SK-N-SH treated with all-trans-retinoic acid at 6 μM for 48 hours (cell line): ENCODE measurements around the gene TMEM131.

Experiments used
- ARNTL ChIP-seq: fragments of 450-650 bp; formaldehyde crosslinking; IDR thresholded peaks from 2 replicates; pipeline ENCODE4 v1.5.0; 2020; ENCODE audit warnings: low read depth, mild to moderate bottlenecking, moderate library complexity, borderline replicate concordance
- ESRRG ChIP-seq: fragments of 250-450 bp; sonication (Bioruptor Pico); IDR thresholded peaks from 2 replicates; pipeline ENCODE4 v1.6.1; 2021; ENCODE audit warnings: mild to moderate bottlenecking
- ISL1 ChIP-seq: fragments of 250-450 bp; sonication (Bioruptor Pico); IDR thresholded peaks from 2 replicates; pipeline ENCODE4 v2.1.2; 2022; ENCODE audit warnings: mild to moderate bottlenecking, moderate library complexity
- PPARA ChIP-seq: fragments of 250-450 bp; sonication (Bioruptor Pico); IDR thresholded peaks from 2 replicates; pipeline ENCODE4 v1.5.0; 2020; ENCODE audit warnings: mild to moderate bottlenecking, borderline replicate concordance
- RARB ChIP-seq: fragments of 250-450 bp; sonication (Bioruptor Pico); IDR thresholded peaks from 2 replicates; pipeline ENCODE4 v1.8.0; 2021; ENCODE audit warnings: mild to moderate bottlenecking, moderate library complexity
- SNAI2 ChIP-seq: fragments of 250-450 bp; sonication (Bioruptor Pico); IDR thresholded peaks from 2 replicates; pipeline ENCODE4 v1.5.0; 2020; ENCODE audit warnings: mild to moderate bottlenecking, moderate library complexity
- ZC3H10 ChIP-seq: fragments of 250-450 bp; sonication (Bioruptor Pico); IDR thresholded peaks from 2 replicates; pipeline ENCODE4 v1.5.1; 2021; ENCODE audit warnings: mild to moderate bottlenecking, moderate library complexity
- TF ChIP-seq, protein P1 (sequence below): fragments of 250-450 bp; sonication (Bioruptor Pico); IDR thresholded peaks from 2 replicates; pipeline ENCODE4 v1.5.0; 2020; ENCODE audit warnings: mild to moderate bottlenecking, moderate library complexity
- TF ChIP-seq, protein P2 (sequence below): fragments of 250-450 bp; sonication (Bioruptor Pico); IDR thresholded peaks from 2 replicates; pipeline ENCODE4 v1.5.1; 2020; ENCODE audit warnings: low read depth, mild to moderate bottlenecking, moderate library complexity

DNA sequence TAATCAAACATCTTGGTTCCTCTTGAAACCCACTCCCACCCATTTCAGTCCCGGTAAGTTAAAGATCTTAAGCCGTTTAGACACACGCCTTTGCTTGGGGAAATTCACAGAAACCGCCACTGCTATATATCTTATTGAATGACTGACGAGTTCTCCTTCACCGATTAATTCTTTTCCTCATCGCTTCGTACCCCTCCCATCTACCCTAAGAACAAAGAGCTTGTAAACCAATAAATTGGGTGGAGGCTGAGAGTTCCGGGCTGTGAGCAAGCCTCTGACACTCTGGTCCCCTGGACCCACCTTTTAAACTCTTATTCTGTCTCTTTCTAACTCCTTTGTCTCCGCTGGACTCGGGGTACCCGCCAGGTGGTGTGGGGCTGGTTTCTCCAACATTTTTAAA is 30.6 kb downstream of the TMEM131 start:
- TF ChIP-seq SNAI2 (CRISPR knock-in tag) (no peak), ARNTL (CRISPR knock-in tag) (no peak), ISL1 (CRISPR knock-in tag) (no peak), RARB (CRISPR knock-in tag) (no peak), ZC3H10 (no peak), PPARA (no peak), ESRRG (no peak)
- TF ChIP-seq, protein P1, sequence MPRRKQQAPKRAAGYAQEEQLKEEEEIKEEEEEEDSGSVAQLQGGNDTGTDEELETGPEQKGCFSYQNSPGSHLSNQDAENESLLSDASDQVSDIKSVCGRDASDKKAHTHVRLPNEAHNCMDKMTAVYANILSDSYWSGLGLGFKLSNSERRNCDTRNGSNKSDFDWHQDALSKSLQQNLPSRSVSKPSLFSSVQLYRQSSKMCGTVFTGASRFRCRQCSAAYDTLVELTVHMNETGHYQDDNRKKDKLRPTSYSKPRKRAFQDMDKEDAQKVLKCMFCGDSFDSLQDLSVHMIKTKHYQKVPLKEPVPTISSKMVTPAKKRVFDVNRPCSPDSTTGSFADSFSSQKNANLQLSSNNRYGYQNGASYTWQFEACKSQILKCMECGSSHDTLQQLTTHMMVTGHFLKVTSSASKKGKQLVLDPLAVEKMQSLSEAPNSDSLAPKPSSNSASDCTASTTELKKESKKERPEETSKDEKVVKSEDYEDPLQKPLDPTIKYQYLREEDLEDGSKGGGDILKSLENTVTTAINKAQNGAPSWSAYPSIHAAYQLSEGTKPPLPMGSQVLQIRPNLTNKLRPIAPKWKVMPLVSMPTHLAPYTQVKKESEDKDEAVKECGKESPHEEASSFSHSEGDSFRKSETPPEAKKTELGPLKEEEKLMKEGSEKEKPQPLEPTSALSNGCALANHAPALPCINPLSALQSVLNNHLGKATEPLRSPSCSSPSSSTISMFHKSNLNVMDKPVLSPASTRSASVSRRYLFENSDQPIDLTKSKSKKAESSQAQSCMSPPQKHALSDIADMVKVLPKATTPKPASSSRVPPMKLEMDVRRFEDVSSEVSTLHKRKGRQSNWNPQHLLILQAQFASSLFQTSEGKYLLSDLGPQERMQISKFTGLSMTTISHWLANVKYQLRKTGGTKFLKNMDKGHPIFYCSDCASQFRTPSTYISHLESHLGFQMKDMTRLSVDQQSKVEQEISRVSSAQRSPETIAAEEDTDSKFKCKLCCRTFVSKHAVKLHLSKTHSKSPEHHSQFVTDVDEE (CRISPR knock-in tag): no peak
- TF ChIP-seq, protein P2, sequence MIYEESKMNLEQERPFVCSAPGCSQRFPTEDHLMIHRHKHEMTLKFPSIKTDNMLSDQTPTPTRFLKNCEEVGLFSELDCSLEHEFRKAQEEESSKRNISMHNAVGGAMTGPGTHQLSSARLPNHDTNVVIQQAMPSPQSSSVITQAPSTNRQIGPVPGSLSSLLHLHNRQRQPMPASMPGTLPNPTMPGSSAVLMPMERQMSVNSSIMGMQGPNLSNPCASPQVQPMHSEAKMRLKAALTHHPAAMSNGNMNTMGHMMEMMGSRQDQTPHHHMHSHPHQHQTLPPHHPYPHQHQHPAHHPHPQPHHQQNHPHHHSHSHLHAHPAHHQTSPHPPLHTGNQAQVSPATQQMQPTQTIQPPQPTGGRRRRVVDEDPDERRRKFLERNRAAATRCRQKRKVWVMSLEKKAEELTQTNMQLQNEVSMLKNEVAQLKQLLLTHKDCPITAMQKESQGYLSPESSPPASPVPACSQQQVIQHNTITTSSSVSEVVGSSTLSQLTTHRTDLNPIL (CRISPR knock-in tag): no peak
